NCI-H2029 (cell line): ENCODE results near the gene HPS4.

ENCODE experiments used
- DNase-seq: peaks from one replicate; lab custom pipeline; 2025; lab: John Stamatoyannopoulos, UW

The HPS4 gene

DNA sequence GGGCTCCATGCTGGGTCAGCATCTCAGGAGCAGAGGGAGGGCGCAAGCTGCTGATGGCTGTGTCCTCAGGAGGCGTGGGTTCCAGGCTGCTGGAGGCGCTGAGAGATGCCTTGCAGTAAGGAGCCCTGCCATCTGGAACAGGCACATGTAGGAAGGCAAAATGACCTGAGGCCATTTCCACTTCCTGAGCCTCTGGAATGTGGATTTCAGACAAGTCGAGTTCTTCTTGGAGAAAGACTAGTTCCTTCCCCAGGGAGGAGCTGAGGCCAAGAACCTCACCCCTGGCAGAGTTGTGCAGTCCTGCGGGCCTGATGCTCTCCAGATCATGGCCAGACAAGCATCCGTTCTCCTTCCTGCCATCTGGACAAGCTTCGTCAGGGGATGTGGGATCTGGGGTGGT, 19.3 kb downstream of the HPS4 start:
- DNase-seq: no peak

DNA sequence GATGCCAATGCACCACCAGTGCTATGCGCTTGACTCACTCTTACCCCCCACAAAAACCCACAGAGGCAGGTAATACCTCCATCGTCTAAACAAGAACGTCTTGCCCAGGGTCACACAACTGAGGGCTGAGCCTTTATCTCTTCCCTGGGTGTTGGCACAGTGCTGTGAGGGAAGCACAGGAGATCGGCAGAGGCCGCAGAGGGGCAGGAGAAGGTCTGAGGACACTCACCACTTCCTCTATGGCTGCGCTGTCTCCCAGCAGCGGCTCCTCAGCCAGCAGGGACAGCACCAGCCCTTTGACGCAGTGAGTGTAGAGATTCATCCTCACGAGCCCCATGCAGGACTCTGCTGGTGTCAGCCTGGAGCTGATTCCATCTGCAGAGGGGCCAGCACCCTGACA, 19.9 kb downstream of the HPS4 start:
- DNase-seq: no peak

DNA sequence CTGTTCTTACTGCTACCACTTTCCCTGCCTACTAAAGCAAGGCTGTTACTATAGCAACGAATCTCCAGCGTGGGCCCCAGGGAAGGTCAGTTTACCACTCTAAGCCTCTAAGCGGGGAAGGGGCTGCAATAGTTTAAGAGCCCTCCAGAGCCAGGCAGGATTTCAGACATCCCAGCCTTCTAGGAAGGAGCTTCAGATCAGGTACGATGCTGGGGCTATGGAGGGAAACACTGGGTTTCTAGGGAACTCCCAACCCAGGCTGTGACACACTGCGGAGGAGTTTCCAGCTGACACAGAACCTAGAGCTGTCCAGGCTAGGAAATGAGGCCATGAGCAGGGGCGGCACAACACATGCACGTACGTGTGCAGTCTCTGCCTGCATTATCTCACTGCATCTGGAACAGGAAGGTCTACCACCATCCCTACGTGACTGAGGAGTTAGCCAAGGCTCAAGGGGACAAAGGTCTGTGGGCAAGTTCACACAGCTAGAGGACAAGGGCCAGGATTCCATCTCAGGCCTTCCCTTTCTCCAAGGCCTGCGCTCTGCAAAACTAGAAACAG, 20.4 kb downstream of the HPS4 start:
- no peak for DNase-seq

DNA sequence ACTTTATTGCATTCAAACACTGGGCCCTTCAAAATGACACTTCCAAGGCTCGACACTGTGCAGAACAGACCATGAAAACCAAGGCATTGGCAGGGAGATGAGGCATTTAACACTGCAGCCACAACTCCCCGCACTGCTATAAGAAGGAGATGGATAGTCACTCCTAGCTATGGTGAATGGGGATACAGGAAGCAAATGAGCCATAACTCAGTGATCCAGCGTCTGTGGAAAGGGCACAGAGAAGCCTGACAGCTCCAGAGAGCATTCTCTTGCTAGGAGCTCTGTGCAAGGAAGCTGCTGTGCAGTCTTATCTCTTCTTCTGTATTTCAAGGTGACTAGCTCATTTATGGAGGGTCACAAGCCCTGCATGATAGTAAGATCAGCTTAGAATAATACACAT, 20.9 kb downstream of the HPS4 start:
- DNase-seq: no peak

DNA sequence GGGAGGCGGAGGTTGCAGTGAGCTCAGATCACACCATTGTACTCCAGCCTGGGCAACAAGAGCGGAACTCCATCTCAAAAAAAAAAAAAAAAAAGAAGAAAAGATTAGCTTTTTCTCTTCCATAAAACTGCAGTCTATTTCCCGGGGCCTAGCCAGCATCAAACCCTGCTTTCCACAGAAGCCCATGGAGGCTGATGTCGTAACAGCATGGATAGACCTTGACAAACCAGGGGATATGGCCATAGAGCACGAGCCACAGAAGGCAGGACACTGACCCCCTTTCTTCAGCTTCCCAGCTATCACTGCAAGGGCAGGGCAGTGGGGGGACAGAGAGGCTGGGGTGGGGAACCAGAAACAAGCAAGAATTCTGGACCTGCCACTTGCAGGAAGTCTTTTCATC, 21.5 kb downstream of the HPS4 start:
- no peak for DNase-seq

DNA sequence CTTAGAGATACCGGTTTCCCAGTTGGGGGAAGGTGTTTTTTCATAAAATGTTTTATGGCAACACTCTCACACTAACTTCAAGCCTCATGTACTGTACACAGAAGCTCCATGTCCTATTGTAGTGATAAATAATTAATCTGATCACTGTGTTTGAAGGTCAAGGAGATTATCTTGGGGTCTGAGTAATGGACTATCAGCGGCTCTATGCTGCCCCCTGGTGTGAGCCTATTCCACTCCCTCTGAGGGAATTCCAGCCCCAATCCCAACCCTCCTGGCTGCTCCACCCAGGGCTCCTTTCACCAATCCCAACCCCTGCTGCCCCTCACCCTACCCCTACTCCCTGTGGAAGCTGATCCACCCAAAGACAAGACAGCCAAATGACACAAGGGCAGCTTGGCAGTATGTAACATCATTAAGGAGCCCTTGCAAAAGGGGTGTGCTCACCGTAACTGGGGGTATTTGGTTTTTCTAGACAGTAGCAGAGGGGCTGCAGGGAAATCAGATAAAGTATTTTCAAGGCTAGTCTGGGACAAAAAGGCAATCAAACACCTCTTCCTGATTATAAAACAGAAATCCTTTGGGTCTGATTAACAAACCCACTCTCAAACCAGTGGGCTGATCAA, 22.3 kb downstream of the HPS4 start:
- peak; percentile 19 for DNase-seq

DNA sequence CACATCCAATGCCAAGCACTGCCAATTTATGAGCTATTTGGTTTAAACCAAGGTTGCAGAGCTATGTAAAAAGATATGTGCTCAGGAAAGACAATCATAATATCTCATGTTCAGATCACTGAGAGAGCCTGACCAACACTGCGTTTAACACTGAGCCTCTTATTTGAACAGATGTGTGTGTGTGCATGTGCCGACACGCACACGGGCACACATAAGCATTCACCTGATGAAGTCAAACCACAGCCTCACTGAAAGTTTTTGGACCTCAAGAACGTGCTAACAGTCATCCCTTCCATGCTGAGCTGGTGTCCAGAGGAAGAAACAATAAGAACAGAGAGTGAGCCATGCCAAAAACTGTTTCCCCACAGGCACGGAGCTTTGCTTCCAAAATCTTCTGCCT, 23.4 kb downstream of the HPS4 start:
- no peak for DNase-seq

DNA sequence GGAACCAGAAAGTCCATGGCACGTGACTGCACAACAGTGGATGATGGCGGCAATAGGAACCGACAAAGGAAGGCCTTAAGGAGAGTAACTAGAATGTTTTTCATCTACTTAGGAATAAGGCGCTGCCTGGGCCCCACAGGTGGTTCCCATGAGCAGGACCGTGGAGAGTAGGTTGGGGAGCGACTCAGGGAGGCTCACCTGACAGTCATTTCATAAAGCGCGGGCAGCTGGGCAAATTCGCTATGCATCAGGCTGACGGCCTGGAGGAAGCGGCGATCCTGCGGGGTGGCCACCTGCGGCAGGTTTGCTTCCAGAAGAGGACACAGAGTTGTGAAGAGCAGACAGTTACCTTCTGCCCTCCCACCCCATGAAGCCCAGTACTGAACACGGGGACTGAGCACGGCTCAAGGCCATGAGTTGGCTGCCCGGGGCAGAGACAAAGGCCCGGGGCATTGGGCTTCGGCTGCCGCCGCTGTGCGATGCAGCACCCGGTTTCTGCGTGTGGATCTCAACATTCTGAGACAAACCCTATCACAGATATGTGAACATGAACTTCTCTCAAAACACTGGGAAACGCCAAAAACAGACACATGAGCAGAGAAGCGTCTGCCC, 25.8 kb downstream of the HPS4 start:
- DNase-seq: no peak

DNA sequence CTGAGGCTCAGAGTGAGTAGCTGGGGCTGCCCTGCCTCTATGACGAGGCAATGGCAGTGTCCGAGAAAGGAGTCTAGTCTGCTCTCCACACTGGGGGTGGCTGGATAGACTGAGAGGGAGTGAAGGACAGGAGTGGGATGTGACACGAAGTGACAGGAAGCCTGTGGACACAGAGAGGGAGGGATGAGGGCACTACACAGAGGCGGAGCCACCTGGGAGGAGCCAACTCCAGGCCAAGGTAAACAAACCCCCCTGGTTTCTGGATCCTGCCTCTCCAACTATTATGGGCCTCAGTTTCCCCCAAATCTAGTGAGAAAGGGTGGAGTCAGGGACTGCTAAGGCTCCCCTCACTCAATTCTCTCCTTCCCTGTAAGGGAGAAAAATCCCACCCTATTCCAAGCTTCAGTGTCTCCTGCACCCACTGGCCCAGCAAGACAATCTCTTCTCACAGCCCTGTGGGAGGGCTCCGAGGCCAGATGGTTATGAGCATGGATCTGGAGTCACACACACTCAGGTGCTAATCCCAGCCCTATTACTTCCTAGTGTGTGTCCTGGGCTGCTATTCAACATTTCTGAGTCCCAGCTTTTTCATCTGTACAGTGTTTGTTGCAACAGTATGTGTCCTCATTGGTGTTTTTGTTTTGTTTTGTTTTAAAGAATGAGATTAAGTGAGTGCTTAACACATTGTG, 29.6 kb downstream of the HPS4 start:
- DNase-seq: no peak

DNA sequence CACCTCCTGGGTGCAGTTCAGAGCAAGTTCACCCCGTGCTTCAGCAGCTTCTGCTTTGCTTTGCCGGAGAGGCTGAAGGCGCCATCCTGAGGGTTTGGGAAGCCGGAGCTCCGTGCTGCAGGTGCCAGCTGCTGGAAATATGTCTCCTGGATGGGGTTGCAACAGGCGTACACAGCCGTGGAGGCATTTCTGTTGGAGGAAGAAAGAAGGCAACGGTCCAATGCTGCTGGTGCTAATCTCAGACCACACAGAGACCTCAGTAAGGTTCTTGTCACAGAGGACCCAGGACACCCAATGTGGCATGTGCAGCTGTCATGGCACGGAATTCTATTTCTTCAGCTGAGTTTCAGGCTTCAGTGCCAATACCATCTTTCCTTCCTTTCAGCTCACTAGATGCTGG, 30.4 kb downstream of the HPS4 start:
- DNase-seq: no peak

DNA sequence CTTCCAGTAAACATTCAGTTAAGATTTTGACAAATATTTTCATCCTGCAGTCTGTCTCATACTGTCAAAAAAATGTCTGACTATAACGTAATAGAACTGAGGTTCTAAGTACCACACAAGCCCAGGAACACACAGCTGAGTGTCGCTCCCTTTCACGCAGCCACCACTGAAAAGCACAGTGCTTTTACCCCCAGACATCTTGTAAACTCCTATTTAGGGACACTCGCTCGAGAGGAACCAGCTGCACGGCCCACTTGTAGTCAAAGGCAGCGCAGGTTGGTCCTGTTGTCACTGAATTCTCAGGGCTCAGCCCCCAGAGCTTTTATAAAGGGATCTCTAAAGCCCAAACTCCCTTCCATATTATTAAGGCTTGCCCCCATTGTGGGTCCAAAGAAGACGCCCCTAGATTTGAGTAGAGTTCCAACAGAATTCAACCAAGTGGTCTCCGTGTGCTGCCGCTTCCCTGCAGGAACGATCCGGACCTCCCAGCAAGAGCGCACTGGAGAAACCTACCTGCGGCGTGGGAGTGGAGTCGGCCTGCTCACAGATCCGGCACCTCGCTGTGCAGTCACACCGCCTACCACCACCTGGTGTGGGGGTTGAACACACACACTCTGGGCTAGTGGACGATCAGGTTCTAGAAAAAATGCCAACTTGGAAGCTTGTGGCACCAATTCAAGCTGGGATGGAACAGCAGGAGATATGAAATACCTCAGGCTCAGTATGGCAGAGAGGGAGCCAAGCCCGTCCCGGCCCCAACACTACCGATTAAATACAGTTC, 31.2 kb downstream of the HPS4 start:
- DNase-seq: no peak

DNA sequence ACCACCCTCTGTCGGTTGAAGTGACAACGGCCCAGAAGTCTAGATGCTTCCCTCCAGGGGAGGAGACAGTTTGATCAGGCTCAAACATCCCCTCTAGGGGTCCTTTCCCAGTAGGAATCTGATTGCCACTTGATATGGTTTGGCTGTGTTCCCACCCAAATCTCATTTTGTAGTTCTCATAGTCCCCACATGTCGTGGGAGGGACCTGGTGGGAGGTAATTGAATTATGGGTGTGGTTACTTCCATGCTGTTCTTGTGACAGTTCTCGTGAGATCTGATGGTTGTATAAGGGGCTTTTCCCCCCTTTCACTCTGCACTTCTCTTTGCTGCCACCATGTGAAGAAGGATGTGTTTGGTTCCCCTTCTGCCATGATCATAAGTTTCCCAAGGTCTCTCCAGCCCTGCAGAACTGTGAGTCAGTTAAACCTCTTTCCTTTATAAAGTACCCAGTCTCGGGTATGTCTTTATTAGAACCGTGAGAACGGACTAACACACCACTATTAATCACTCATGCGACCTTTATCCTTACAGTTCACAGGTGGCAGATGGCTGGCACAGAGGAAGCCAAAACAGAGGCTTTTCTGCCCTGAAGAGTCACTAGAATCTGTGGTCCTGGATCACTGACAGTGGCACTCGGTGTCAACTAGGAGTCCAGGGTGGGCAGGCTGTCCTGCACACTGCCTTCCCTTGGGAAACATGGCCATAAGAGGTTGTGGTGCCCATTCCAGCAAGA, 33.0 kb downstream of the HPS4 start:
- DNase-seq: no peak

DNA sequence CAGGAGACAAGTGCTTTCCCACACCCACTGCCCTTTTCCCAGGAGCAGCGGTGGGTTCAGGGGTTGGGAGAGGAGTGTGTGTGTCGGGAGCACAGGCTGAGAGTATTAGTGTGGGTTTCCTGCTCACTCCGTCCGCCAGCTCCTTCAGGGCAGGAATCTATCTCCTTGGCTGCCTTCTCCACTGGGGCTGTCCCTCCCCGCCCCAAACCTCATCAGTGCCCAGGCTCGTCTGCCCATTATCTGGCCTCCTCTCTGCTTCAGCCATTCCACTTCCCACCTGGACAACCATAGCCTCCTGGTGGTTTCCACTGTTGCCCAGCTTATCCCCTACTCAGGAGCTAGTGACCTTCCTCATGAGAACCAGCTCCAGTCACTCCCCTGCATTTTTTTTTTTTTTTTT, 34.6 kb downstream of the HPS4 start:
- DNase-seq: no peak

DNA sequence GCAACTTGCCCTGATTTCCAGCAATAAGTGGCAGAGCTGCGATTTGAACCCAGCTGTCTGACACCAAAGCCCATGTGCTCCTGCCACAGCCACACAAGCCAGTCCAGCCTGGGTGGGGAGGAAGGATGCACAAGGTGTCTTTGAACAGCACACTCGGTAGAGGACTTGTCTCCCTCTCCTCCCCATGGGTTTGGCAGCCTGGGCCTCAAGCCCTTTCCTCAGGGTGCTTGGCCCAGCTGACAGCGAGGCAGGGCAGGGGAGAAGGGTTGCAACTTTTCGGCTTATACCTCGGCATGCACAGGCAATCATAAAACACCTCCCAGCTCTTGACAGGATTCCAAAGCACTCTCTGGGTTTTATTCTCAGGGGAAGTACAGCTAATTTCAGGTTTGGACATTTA, 35.2 kb downstream of the HPS4 start:
- DNase-seq: no peak

DNA sequence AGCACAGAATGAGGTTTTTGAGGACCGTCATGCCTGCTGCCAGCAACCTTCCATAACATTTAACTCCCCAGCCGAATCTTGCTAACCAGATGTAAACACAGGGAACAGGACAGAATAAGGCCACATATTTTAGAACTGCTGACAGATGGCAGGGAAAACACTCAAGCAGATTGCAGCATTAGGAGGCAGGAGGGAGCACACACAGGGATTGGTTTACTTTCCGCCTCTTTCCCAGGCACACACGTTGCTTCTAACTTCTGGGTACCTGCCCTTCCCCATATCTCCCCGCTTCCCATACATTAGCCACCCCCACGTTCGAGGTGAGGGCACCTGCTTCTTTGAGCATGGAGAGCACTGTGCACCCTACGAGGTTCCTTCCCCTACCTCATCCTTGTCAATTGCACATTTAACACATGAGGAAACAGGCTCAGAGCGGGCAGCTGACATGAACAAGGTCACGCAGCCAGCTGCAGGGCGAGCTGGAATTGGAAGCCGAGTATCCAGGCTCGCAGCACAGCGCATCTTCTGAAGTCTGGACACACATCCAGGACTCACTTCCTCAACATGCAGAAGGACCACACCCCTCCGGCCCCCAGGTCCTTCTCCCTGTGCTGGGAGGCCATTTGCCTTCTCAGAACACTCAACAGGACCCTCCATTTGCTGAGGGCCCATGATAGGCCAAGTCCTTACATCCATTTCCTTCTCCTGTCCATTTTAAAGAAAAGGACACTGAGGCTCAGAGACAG, 35.8 kb downstream of the HPS4 start:
- no peak for DNase-seq

DNA sequence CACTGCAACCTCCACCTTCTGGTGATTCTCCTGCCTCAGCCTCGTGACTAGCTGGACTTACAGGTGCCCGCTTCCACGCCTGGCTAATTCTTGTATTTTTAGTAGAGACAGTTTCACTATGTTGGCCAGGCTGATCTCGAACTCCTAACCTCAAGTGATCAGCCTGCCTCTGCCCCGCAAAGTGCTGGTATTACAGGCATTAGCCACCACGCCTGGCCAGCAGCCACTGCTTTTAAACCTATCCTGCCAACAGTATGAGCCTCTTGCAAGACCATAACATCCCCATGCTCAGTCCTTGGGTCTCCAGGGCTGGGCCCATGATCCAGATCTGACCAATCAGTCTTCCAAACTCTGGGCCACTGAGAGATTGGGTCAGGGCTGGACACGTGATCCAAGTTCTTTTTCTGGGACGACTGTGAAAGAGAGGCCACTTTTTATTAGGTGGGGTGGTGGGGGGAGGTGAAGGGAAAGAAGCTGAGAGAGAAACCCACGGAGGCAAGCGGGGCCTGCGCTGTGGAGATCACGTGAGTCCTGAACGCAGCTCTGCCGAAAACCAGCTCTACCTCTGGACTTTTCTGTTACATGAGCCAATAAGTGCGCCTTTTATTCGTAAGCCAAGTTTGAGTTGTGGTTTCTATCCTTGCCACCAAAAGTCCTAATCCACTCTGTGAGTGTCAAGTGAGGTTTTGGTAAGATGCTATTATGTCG, 36.6 kb downstream of the HPS4 start:
- DNase-seq: no peak

DNA sequence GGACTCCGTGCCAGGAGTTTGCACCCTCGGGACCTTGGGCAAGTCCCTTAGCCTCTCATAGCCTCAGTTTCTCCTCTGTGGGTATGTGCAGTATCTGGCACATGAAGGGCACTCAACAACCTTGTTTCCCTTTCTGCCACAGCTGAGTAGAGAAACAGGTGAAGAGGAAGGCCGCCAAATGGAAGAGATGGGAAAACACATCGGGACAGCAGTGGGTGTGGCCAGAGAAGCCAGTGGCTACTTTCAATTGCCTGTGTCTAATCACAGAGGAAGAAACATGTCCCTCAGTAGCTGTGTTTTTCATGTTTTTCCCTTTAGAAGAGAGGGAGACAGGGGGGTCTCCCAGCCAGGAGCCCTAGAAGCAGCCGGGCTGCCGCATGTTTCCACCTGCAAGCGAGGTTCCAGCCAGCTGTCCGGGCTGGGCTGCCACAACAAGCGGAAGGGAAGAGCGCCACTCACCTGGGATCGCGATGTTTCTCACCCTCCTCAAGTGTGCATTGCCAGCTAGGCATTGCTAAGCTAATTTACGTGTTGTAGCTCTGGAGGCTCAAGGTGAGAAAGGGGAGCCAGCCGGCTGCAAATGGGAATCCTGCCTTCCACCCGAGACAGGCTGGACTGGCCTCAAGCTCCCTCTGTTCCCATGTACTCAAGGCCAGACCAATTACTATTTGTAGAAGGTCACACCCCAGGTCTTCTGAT, 37.9 kb downstream of the HPS4 start:
- no peak for DNase-seq

DNA sequence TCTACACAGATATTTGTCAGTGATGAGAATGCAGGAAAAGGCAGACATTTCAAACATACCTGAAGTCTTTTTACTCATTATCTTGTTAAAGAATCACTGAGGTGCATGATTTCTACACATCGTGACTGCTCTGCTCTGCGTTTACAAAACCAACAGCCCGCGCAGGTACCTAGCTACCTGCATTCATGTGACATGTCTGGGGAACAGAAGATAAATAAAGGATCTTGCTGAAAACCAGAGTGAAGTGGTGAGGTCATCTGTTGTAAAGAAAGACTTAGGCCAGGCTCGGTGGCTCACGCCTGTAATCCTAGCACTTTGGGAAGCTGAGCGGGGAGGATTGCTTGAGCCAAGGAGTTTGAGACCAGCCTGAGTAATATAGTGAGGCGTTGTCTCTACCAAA, 38.8 kb downstream of the HPS4 start:
- peak; percentile 55 for DNase-seq

DNA sequence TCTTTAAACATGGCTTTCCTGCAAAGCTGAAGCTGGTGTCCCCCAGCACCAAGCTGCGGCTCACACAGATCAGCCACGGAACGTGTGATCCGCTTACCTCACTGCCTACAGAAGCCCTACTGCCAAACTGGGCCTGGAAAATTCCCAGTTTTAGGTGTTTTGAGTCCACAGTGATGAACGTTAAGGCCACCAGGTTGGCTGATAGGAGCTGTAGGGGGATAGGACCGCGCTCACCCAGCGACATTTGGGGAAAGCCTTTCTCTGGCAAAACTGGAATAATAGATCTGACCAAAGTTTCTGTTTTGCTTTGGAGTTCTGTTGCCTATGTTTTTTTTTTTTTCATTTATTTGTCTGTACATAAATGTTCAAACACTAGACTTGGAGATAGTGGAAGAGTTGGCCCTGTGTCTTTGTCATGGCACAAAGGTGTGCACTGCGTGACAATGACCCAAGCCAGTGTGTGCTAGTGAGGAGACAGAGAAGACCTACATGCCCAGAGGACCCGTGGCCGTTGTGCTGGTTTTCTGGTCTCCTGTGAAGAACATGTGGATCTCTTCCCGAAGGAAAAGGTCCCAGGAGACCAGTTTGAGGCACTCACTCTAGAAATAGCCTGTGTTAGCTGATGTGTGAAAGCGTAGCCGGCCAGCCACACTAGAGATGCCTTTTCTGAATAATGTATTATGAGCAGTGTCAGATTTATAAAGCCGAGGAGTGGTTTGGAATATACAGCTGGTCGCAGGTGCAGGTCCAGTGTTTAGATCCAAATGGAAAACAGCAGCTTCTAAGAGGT, 39.5 kb downstream of the HPS4 start:
- DNase-seq: no peak
